Measurements from ENCODE around the gene SLC27A6.

The SLC27A6 gene

DNA sequence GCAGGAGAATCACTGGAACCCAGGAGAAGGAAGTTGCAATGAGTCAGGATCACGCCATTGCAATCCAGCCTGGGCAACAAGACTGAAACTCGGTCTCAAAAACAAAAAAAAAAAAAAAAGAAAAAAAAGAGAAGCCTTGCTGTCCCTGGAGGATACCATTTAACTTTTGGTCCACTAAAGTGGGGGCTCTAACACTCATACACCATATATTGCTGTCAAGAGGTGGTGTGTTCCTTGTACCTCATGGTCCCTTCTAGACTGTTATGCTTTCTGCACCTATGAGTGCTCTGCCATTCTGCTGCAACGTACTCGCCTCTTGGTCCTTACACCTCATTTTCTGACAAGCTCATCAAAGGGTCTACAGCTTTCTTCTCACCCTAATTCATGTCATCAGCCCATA is 77.0 kb downstream of the SLC27A6 start:
- no peaks in the 10 kb centered on the region for H3K9me3 ChIP-seq (ENCODE audit: low read length)
- no peak overlapping the region for H3K27ac ChIP-seq (ENCODE audit: low read depth, low read length)
- no peaks in the 10 kb centered on the region for H3K36me3 ChIP-seq (ENCODE audit: insufficient read depth, low read length)
- H3K4me1 ChIP-seq (ENCODE audit: insufficient read depth, low read length): peaks cover 8% of the 10 kb centered on the region
- no peaks in the 10 kb centered on the region for H3K27me3 ChIP-seq (ENCODE audit: control insufficient read depth in 1 of 2, insufficient read depth in 2 of 2, low read length in 2 of 2)
- no peak overlapping the region for H3K4me3 ChIP-seq (ENCODE audit: low read depth in 1 of 2, low read length in 2 of 2)
- H3K9ac ChIP-seq (ENCODE audit: low read length): no peak overlapping the region

DNA sequence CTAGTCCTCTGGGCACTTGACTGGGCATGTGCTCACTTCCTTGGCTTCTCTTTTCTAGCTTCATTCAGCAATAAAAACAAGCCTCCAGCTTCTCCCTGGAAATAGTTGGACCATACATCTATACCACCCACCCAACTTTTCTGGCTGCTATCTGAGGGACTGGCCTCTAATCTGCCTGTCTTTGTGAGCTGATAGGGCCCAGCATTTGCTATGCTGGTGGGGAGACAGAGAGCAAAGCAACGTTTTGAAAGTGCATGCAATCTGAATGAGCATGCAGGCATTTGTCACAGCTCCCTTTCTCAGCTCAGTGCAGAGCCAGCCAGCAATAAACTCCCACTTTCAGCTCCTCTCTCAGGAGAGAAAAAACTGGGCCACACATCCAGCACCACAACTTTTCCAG is 78.6 kb downstream of the SLC27A6 start:
- H3K4me1 ChIP-seq (ENCODE audit: insufficient read depth, low read length): peaks cover 14% of the 10 kb centered on the region
- no peak overlapping the region for H3K9ac ChIP-seq (ENCODE audit: low read length)
- no peaks in the 10 kb centered on the region for H3K27me3 ChIP-seq (ENCODE audit: control insufficient read depth in 1 of 2, insufficient read depth in 2 of 2, low read length in 2 of 2)
- no peaks in the 10 kb centered on the region for H3K36me3 ChIP-seq (ENCODE audit: insufficient read depth, low read length)
- H3K27ac ChIP-seq (ENCODE audit: low read depth, low read length): no peak overlapping the region
- no peak overlapping the region for H3K4me3 ChIP-seq (ENCODE audit: low read depth in 1 of 2, low read length in 2 of 2)
- H3K9me3 ChIP-seq (ENCODE audit: low read length): no peaks in the 10 kb centered on the region

DNA sequence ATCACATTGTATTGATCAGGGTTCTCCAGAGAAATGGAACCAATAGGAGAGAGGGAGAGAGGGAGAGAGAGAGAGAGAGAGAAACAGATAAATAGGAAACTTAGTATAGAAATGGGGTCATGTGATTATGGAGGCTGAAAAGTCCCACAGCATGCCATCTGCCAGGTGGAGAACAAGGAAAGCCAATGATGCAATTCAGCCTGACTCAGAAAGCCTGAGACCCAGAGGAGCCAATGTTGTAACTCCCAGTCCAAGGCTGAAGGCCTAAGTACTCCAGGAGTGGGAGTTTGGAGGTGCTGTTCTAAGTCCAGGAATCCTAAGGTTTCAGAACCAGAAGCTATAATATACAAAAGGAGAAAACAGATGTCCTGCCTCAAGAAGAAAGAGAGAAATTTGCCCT is 80.9 kb downstream of the SLC27A6 start:
- Histone ChIP-seq H3K27ac (ENCODE audit: low read depth, low read length) (no peak overlapping the region), H3K4me3 (ENCODE audit: low read depth in 1 of 2, low read length in 2 of 2) (no peak overlapping the region), H3K9ac (ENCODE audit: low read length) (no peak overlapping the region), H3K27me3 (ENCODE audit: control insufficient read depth in 1 of 2, insufficient read depth in 2 of 2, low read length in 2 of 2) (no peaks in the 10 kb centered on the region), H3K4me1 (ENCODE audit: insufficient read depth, low read length) (peaks cover 20% of the 10 kb centered on the region), H3K36me3 (ENCODE audit: insufficient read depth, low read length) (no peaks in the 10 kb centered on the region), H3K9me3 (ENCODE audit: low read length) (no peaks in the 10 kb centered on the region)

DNA sequence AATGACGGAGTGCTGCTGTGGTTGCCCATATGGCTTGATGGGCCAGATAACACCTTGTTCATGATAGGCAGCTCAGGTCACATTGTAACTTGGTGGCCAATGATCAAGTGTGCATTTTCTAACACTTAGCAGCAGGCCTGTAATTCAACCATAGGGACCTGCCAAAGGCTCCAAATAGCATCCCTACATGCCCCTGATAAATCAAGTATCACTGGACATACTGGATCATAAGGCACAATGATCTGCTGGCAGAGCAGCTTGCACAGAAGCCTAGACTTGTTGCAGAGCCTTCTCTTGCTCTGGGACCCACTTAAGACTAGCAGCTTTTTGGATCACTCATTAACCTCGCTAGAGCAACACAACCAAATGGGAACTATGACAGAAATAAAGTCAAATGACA is 83.2 kb downstream of the SLC27A6 start:
- Histone ChIP-seq H3K4me1 (ENCODE audit: insufficient read depth, low read length) (peaks cover 11% of the 10 kb centered on the region), H3K9me3 (ENCODE audit: low read length) (no peaks in the 10 kb centered on the region), H3K9ac (ENCODE audit: low read length) (no peak overlapping the region), H3K4me3 (ENCODE audit: low read depth in 1 of 2, low read length in 2 of 2) (no peak overlapping the region), H3K27ac (ENCODE audit: low read depth, low read length) (no peak overlapping the region), H3K27me3 (ENCODE audit: control insufficient read depth in 1 of 2, insufficient read depth in 2 of 2, low read length in 2 of 2) (no peaks in the 10 kb centered on the region), H3K36me3 (ENCODE audit: insufficient read depth, low read length) (no peaks in the 10 kb centered on the region)

DNA sequence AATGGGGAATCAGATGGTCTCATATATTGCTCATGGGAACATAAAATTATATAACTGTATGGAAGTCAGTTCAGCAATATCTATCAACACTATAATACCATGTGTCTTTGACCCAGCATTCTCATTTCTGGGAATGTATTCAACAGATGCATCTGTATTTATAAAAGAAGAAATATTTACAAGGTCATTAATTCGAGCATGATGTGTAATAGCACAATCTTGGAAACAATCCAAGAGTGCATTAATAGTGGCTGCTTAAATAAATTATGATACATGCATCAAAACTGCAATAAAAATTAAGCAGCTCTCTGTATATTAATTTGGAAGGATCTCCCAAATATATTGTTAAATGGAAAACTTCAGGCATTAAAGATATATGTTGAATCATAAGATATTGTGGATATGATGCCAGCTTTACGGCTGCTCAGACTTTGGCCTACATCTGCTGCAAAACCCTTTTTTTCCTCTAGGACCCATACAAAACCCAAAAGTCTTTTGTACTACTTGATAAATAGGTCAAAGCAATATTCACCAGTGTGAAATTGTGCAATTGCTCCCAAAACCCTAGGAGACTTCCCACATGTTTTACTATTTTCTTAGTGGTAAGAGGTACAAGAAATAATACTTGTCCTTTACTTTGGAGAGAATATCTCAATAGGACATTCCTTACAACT is 84.0 kb downstream of the SLC27A6 start:
- Histone ChIP-seq H3K36me3 (ENCODE audit: insufficient read depth, low read length) (no peaks in the 10 kb centered on the region), H3K9me3 (ENCODE audit: low read length) (no peaks in the 10 kb centered on the region), H3K4me3 (ENCODE audit: low read depth in 1 of 2, low read length in 2 of 2) (no peak overlapping the region), H3K9ac (ENCODE audit: low read length) (no peak overlapping the region), H3K4me1 (ENCODE audit: insufficient read depth, low read length) (peaks cover 11% of the 10 kb centered on the region), H3K27me3 (ENCODE audit: control insufficient read depth in 1 of 2, insufficient read depth in 2 of 2, low read length in 2 of 2) (no peaks in the 10 kb centered on the region), H3K27ac (ENCODE audit: low read depth, low read length) (no peak overlapping the region)

DNA sequence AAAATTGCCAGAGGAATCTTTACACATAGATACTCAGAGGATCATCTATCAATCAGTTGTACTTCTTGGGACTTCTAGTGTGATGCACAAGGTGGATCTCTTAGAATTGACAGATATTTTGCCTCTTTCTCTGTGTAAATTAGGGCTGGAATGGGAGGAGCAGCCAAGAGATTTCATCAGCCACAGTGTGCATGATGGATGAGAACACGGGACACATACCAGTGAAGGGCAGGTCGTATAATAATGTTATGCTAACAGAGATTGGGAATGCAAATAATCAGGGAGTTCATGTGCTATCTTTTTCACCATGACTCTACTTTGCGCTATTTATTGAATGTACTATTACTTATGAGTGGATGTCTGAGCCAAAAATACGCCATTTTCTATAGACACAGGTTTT is 86.0 kb downstream of the SLC27A6 start:
- H3K9ac ChIP-seq (ENCODE audit: low read length): no peak overlapping the region
- H3K27me3 ChIP-seq (ENCODE audit: control insufficient read depth in 1 of 2, insufficient read depth in 2 of 2, low read length in 2 of 2): no peaks in the 10 kb centered on the region
- H3K27ac ChIP-seq (ENCODE audit: low read depth, low read length): no peak overlapping the region
- no peaks in the 10 kb centered on the region for H3K36me3 ChIP-seq (ENCODE audit: insufficient read depth, low read length)
- H3K4me1 ChIP-seq (ENCODE audit: insufficient read depth, low read length): peaks cover 11% of the 10 kb centered on the region
- H3K9me3 ChIP-seq (ENCODE audit: low read length): no peaks in the 10 kb centered on the region
- no peak overlapping the region for H3K4me3 ChIP-seq (ENCODE audit: low read depth in 1 of 2, low read length in 2 of 2)

DNA sequence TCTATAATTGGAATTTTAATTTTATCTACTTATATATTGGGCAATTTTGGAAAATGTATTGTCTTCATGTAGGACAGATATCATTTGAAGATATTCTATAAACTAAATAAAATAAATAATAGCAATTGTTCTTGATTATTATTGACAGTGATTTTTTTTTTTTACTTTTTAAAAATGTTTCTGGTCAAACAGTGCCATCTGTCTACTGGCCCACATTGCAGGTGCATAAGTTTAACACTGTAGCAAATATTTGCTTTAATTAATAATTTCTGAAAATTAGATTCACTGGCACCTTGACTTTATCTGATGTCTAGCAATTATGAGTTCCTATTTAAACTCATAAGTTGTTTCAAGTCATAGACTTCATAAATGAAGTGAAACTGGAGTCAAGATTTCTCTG is 88.2 kb downstream of the SLC27A6 start:
- no peak overlapping the region for H3K4me3 ChIP-seq (ENCODE audit: low read depth in 1 of 2, low read length in 2 of 2)
- H3K27ac ChIP-seq (ENCODE audit: low read depth, low read length): no peak overlapping the region
- H3K9ac ChIP-seq (ENCODE audit: low read length): no peak overlapping the region
- no peaks in the 10 kb centered on the region for H3K36me3 ChIP-seq (ENCODE audit: insufficient read depth, low read length)
- H3K4me1 ChIP-seq (ENCODE audit: insufficient read depth, low read length): peaks cover 10% of the 10 kb centered on the region
- no peaks in the 10 kb centered on the region for H3K9me3 ChIP-seq (ENCODE audit: low read length)
- H3K27me3 ChIP-seq (ENCODE audit: control insufficient read depth in 1 of 2, insufficient read depth in 2 of 2, low read length in 2 of 2): no peaks in the 10 kb centered on the region

DNA sequence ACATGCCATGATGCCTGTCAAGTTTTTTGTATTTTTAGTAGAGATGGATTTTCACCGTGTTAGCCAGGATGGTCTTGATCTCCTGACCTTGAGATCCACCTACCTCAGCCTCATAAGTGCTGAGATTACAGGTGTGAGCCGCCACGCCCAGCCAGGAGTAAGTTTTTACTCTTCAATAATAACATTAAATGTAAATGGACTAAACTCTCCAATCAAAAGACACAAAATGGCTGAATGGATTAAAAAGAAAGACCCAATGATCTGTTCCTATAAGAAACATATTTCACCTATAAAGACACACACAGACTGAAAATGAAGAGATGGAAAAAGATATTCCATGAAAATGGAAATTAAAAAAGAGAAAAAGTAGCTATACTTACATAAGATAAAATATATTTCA is 92.0 kb downstream of the SLC27A6 start:
- Histone ChIP-seq H3K4me1 (ENCODE audit: insufficient read depth, low read length) (no peaks in the 10 kb centered on the region), H3K9me3 (ENCODE audit: low read length) (no peaks in the 10 kb centered on the region), H3K27ac (ENCODE audit: low read depth, low read length) (no peak overlapping the region), H3K36me3 (ENCODE audit: insufficient read depth, low read length) (no peaks in the 10 kb centered on the region), H3K27me3 (ENCODE audit: control insufficient read depth in 1 of 2, insufficient read depth in 2 of 2, low read length in 2 of 2) (no peaks in the 10 kb centered on the region), H3K4me3 (ENCODE audit: low read depth in 1 of 2, low read length in 2 of 2) (no peak overlapping the region), H3K9ac (ENCODE audit: low read length) (no peak overlapping the region)

DNA sequence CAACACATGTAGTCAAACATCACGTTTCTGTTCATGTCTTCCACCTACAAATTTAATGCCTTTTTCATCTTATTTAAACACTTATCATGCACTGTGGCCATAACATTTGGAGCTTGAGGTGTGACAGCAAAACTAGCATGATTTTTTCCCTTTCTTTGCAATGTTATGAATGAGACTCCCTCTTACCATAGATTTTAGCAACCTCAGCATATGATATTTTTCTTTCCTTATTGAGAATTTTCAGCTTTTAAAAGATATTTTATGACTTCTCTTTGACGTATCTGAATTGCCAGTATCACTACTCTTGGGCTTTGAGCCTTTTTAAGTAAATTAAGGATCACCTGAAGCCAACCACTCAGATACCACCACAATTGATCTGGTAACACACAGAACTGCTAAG is 96.6 kb downstream of the SLC27A6 start:
- Histone ChIP-seq H3K4me1 (ENCODE audit: insufficient read depth, low read length) (peaks cover 7% of the 10 kb centered on the region), H3K36me3 (ENCODE audit: insufficient read depth, low read length) (no peaks in the 10 kb centered on the region), H3K27me3 (ENCODE audit: control insufficient read depth in 1 of 2, insufficient read depth in 2 of 2, low read length in 2 of 2) (no peaks in the 10 kb centered on the region), H3K4me3 (ENCODE audit: low read depth in 1 of 2, low read length in 2 of 2) (no peak overlapping the region), H3K27ac (ENCODE audit: low read depth, low read length) (no peak overlapping the region), H3K9me3 (ENCODE audit: low read length) (no peaks in the 10 kb centered on the region), H3K9ac (ENCODE audit: low read length) (no peak overlapping the region)

DNA sequence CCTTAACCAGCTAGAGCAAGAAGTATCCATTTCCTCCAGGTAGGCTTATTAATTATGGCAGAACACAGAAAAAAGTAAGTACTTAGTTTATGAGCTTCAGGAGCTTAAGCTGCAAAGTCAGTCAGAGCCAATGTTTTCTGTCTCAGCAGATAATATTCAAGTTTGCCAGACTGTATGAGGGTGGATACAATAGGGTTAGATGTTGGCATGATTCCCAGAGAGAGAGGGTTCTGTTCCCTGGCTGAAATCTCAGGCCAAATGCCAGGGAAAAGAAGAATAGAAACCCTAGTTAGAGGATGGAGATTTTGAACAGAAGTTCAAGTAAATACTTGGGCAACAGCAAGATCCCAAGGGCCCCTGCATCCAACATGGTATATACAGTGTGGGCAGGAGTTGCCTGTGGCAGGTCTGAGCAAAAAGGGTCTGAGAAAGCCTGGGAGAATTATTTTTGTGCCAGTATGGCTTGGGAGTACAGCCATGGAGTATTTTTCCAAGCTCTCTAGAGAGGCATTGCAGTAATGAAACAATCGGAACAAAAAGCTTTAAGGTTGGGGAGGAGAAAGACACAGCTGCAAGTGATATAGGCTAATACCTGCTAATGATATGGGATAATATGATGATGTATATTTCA is 98.3 kb downstream of the SLC27A6 start:
- Histone ChIP-seq H3K36me3 (ENCODE audit: insufficient read depth, low read length) (no peaks in the 10 kb centered on the region), H3K9ac (ENCODE audit: low read length) (no peak overlapping the region), H3K27me3 (ENCODE audit: control insufficient read depth in 1 of 2, insufficient read depth in 2 of 2, low read length in 2 of 2) (no peaks in the 10 kb centered on the region), H3K4me1 (ENCODE audit: insufficient read depth, low read length) (peaks cover 7% of the 10 kb centered on the region), H3K4me3 (ENCODE audit: low read depth in 1 of 2, low read length in 2 of 2) (no peak overlapping the region), H3K9me3 (ENCODE audit: low read length) (no peaks in the 10 kb centered on the region), H3K27ac (ENCODE audit: low read depth, low read length) (no peak overlapping the region)

DNA sequence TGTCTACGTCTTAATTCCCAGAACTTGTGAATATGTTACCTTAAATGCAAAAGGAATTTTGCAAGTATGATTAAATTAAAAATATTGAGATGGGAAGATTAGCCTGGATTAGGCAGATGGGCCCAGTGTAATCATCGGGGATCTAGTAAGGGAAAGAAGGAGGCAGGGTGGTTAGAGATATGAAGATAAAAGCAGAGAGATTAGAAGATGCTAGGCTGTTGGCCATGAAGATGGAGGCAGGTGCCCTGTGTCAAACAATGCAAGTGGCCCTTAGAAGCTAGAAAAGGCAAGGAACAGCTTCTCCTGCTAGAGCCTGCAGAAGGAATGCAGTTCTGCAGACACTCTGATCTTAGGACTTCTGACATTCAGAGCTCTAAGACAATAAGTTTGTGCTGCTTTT is 100.4 kb downstream of the SLC27A6 start:
- Histone ChIP-seq H3K9ac (ENCODE audit: low read length) (no peak overlapping the region), H3K4me3 (ENCODE audit: low read depth in 1 of 2, low read length in 2 of 2) (no peak overlapping the region), H3K4me1 (ENCODE audit: insufficient read depth, low read length) (peaks cover 7% of the 10 kb centered on the region), H3K36me3 (ENCODE audit: insufficient read depth, low read length) (no peaks in the 10 kb centered on the region), H3K9me3 (ENCODE audit: low read length) (no peaks in the 10 kb centered on the region), H3K27me3 (ENCODE audit: control insufficient read depth in 1 of 2, insufficient read depth in 2 of 2, low read length in 2 of 2) (no peaks in the 10 kb centered on the region), H3K27ac (ENCODE audit: low read depth, low read length) (no peak overlapping the region)

DNA sequence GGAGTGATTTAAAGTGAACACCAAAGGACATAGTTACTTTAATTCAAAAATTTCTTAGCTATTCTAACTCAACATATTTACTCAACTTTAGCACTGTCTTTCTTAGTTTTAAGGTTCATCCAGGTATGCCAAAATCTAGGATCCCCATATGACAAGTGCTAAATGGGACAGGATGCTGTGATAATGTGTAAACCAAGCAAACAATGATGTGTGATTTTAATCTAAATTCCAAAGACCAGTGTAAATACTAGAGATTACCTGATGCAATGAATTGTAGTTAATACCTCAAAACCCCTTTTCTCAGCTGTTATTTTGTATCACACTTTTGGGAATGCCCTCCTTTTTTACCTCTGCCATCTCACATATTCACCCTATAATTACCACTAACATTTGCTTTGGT is 102.5 kb downstream of the SLC27A6 start:
- no peaks in the 10 kb centered on the region for H3K36me3 ChIP-seq (ENCODE audit: insufficient read depth, low read length)
- H3K27ac ChIP-seq (ENCODE audit: low read depth, low read length): no peak overlapping the region
- peaks cover 7% of the 10 kb centered on the region for H3K4me1 ChIP-seq (ENCODE audit: insufficient read depth, low read length)
- no peak overlapping the region for H3K9ac ChIP-seq (ENCODE audit: low read length)
- H3K27me3 ChIP-seq (ENCODE audit: control insufficient read depth in 1 of 2, insufficient read depth in 2 of 2, low read length in 2 of 2): no peaks in the 10 kb centered on the region
- no peaks in the 10 kb centered on the region for H3K9me3 ChIP-seq (ENCODE audit: low read length)
- H3K4me3 ChIP-seq (ENCODE audit: low read depth in 1 of 2, low read length in 2 of 2): no peak overlapping the region

Measured in muscle layer of colon (tissue), 2 donors.